ENCODE data around the gene WDFY4. TPM values are rescaled to one million over a fixed set of nuclear protein-coding genes. Genes with fewer than 3 reads are reported as not detected.
A peak's percentile ranks its signal among the peaks of the same experiment; 100 is the strongest.

The WDFY4 gene
- total RNA-seq, 2 experiments from 2014 or later: 0.08 TPM; not detected in 1

GRCh38 chr10:48800007-48800675 lies 115.5 kb downstream of the WDFY4 start:
- ChIA-PET POLR2A (no interaction called here), CTCF (interaction anchor here (1.0 kb wide), 1 partner anchor 142 kb away, joined by 3 read pairs; no protein-coding TSS in a partner anchor)
- H3K4me1 Mint-ChIP-seq: peaks cover 47% of the 10 kb centered on the region
- peaks cover 5% of the 10 kb centered on the region for H3K9me3 Mint-ChIP-seq
- peaks cover 9% of the 10 kb centered on the region for H3K36me3 Mint-ChIP-seq (ENCODE audit: low read depth)
- peak overlapping the region; percentile 6 for H3K4me3 Mint-ChIP-seq
- DNase-seq: peak; percentile 28
- peak overlapping the region; percentile 64 for H3K27ac Mint-ChIP-seq
- H3K27me3 Mint-ChIP-seq: peaks cover 9% of the 10 kb centered on the region

GRCh38 chr10:48801001-48801421 lies 116.3 kb downstream of the WDFY4 start:
- Mint-ChIP-seq H3K9me3 (peaks cover 5% of the 10 kb centered on the region), H3K4me1 (peaks cover 52% of the 10 kb centered on the region), H3K36me3 (ENCODE audit: low read depth) (peaks cover 9% of the 10 kb centered on the region), H3K27ac (peak overlapping the region; percentile 64), H3K27me3 (peaks cover 13% of the 10 kb centered on the region), H3K4me3 (no peak overlapping the region)
- DNase-seq: no peak
- ChIA-PET POLR2A (no interaction called here), CTCF (interaction anchor here (1.0 kb wide), 1 partner anchor 143 kb away, joined by 3 read pairs; no protein-coding TSS in a partner anchor)

- DNase-seq: no peak
- no peak overlapping the region for H3K27ac Mint-ChIP-seq
- no peak overlapping the region for H3K4me3 Mint-ChIP-seq
- peaks cover 7% of the 10 kb centered on the region for H3K27me3 Mint-ChIP-seq
- CTCF ChIA-PET: interaction anchor here (0.9 to 1.2 kb wide), 2 partner anchors 10 to 146 kb away, joined by 3 read pairs; no protein-coding TSS in a partner anchor
- H3K4me1 Mint-ChIP-seq: peaks cover 53% of the 10 kb centered on the region
- POLR2A ChIA-PET: interaction anchor here (1.2 kb wide), 1 partner anchor 10 kb away, joined by 4 read pairs; no protein-coding TSS in a partner anchor
- H3K9me3 Mint-ChIP-seq: peaks cover 5% of the 10 kb centered on the region
- H3K36me3 Mint-ChIP-seq (ENCODE audit: low read depth): peaks cover 9% of the 10 kb centered on the region
These were observed 118.0 kb downstream of the WDFY4 start for GRCh38 chr10:48802611-48803071.

DNA sequence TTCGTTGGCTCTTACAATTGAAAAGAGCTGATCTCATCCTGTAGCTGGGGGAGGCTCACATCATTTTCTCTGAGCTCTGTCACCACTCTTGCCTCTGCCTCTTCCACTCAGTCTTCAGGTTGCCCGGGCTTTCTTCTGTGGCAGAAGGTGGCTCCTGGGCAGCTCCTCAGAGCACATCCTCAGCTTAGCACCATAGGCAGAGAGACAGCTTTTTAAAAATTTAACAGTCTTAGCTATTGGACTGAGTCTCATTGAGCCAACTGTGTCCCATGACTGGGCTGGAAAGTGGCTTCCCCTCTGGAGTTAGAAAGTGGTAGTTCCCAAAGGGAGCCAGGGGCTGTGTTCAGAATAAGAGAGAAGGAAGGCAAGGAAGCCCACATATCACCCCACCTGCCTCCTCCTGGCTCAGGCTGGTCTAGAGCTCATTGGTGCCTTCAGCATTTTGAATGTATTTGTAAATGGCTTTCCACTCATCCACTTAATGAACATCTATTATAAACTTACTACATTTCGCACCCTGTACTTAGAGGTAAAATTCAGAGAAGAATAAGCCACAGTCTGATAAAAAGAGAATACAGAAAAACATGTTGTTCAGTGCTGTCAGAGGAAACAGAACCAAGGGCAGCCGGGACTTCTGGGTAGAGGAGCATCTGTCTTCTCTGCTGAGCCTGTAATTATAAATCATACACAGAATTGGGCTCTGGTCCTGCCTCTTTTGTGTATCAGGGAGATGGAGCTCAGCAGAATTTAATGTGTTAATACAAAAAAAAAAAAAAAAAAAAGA lies 119.3 kb downstream of the WDFY4 start:
- Mint-ChIP-seq H3K36me3 (ENCODE audit: low read depth) (peaks cover 9% of the 10 kb centered on the region), H3K9me3 (peaks cover 5% of the 10 kb centered on the region), H3K27ac (no peak overlapping the region), H3K4me1 (peaks cover 57% of the 10 kb centered on the region), H3K4me3 (no peak overlapping the region), H3K27me3 (peaks cover 6% of the 10 kb centered on the region)
- POLR2A ChIA-PET: interaction anchor here (1.3 kb wide), 1 partner anchor 12 kb away, joined by 3 read pairs; no protein-coding TSS in a partner anchor
- CTCF ChIA-PET: interaction anchor here (0.7 kb wide), 2 partner anchors 11 kb away, joined by 3 read pairs; no protein-coding TSS in a partner anchor
- DNase-seq: no peak

GRCh38 chr10:48804740-48805182 lies 120.1 kb downstream of the WDFY4 start:
- CTCF ChIA-PET: interaction anchor here (0.7 kb wide), 1 partner anchor 12 kb away, joined by 3 read pairs; no protein-coding TSS in a partner anchor
- H3K9me3 Mint-ChIP-seq: peaks cover 5% of the 10 kb centered on the region
- POLR2A ChIA-PET: no interaction called here
- no peak overlapping the region for H3K4me3 Mint-ChIP-seq
- H3K36me3 Mint-ChIP-seq (ENCODE audit: low read depth): peaks cover 9% of the 10 kb centered on the region
- H3K4me1 Mint-ChIP-seq: peaks cover 52% of the 10 kb centered on the region
- H3K27ac Mint-ChIP-seq: no peak overlapping the region
- peaks cover 6% of the 10 kb centered on the region for H3K27me3 Mint-ChIP-seq
- no peak for DNase-seq

DNA sequence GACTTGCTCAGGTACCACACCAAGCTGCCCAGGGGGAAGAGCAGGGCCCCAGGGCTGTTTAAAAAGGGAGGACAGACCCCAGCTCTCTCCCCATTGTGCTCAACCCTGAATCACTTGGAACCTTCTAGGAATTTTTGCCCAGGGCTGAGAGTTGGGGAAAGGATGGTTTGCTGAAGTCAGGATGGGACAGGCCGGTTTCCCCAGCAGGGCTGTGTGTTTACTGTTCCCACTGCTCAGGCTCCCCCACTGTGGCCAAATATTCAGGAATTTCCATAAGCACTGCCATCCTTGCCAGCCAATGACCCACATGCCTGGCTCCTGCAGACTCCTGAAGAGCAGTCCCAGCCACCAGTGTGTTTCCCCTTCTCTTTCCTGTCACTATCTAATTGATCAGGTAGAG lies 120.7 kb downstream of the WDFY4 start:
- ChIA-PET CTCF (no interaction called here), POLR2A (no interaction called here)
- no peak overlapping the region for H3K4me3 Mint-ChIP-seq
- H3K27ac Mint-ChIP-seq: no peak overlapping the region
- peaks cover 3% of the 10 kb centered on the region for H3K36me3 Mint-ChIP-seq (ENCODE audit: low read depth)
- peaks cover under 1% of the 10 kb centered on the region for H3K9me3 Mint-ChIP-seq
- peaks cover 46% of the 10 kb centered on the region for H3K4me1 Mint-ChIP-seq
- DNase-seq: no peak
- H3K27me3 Mint-ChIP-seq: peaks cover 6% of the 10 kb centered on the region

DNA sequence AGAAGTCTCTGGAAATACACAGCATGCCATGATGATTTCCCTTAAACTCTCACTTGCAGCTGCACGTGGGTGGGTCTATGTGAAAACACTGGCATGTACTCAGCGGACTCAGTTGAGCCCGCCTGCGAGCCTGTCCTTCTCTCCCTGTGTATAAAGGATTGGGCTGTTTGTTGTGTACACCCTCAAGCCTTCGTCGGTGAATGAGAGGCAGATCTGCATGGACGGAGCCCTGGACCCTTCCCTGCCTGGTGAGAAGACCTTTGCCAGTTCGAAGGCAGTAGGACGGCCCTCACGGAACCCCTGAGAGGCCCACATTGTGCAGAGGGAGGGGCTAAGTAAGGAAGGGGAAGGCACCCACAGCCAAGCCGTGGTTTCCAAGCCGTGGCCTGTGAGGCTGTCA lies 121.2 kb downstream of the WDFY4 start:
- no peak for DNase-seq
- no peak overlapping the region for H3K4me3 Mint-ChIP-seq
- peaks cover 2% of the 10 kb centered on the region for H3K36me3 Mint-ChIP-seq (ENCODE audit: low read depth)
- no peaks in the 10 kb centered on the region for H3K9me3 Mint-ChIP-seq
- peaks cover 6% of the 10 kb centered on the region for H3K27me3 Mint-ChIP-seq
- ChIA-PET CTCF (no interaction called here), POLR2A (no interaction called here)
- H3K27ac Mint-ChIP-seq: no peak overlapping the region
- H3K4me1 Mint-ChIP-seq: peaks cover 43% of the 10 kb centered on the region

- Mint-ChIP-seq H3K4me3 (no peak overlapping the region), H3K9me3 (no peaks in the 10 kb centered on the region), H3K36me3 (ENCODE audit: low read depth) (no peaks in the 10 kb centered on the region), H3K27ac (no peak overlapping the region), H3K4me1 (peaks cover 39% of the 10 kb centered on the region), H3K27me3 (peaks cover 6% of the 10 kb centered on the region)
- CTCF ChIA-PET: no interaction called here
- POLR2A ChIA-PET: no interaction called here
- no peak for DNase-seq
These were observed 121.7 kb downstream of the WDFY4 start for GRCh38 chr10:48806342-48806741.

DNA sequence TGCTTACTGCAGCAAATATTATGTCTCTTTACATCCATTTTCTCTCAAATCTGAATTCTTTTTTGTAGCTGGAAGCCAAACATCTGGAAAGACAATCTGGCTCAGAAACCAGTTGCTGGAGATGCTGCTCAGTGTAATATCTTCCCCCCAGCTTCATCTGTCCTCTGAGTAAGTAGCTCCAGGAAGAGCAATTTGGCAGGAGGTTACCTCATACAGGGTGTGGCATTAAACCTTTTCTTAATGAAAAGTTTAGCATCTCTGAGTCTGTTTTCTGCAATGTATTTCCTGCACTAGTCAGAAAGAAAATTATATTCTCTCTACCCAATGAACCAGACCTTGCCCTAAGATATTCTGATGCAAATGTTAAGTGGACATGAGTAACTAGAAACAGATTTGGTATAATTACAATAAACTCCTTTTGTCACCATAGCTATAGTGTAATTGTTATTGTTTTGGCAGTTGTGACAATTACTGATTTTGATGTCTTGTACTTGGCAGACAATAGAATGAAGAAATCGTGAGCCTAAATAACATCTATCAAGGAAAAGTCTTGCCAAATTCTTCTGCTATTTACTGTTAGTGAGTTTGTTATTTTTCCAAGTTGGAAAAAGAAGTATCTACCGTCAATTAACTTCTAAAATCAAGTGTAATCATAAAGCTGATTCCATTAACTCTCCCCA lies 123.3 kb downstream of the WDFY4 start:
- Mint-ChIP-seq H3K4me3 (no peak overlapping the region), H3K36me3 (ENCODE audit: low read depth) (no peaks in the 10 kb centered on the region), H3K27ac (no peak overlapping the region), H3K27me3 (peaks cover 12% of the 10 kb centered on the region), H3K9me3 (no peaks in the 10 kb centered on the region), H3K4me1 (peaks cover 24% of the 10 kb centered on the region)
- ChIA-PET CTCF (no interaction called here), POLR2A (no interaction called here)
- DNase-seq: no peak

DNA sequence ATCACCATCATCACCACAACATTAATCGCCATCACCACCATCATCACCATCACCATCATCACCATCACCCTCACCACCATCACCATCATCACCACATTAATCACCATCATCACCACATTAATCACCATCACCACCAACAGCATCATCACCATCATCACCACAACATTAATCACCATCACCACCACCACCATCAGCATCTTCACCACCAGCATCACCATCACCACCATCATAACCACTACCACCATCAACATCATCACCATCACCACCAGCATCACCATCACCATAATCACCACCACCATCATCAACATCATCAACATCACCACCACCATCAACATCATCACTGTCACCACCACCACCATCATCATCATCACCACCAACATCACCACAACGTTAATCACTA lies 124.6 kb downstream of the WDFY4 start:
- H3K27me3 Mint-ChIP-seq: peaks cover 15% of the 10 kb centered on the region
- DNase-seq: no peak
- no peaks in the 10 kb centered on the region for H3K9me3 Mint-ChIP-seq
- H3K4me1 Mint-ChIP-seq: peaks cover 19% of the 10 kb centered on the region
- H3K36me3 Mint-ChIP-seq (ENCODE audit: low read depth): no peaks in the 10 kb centered on the region
- H3K4me3 Mint-ChIP-seq: no peak overlapping the region
- ChIA-PET CTCF (no interaction called here), POLR2A (no interaction called here)
- no peak overlapping the region for H3K27ac Mint-ChIP-seq

- CTCF ChIA-PET: no interaction called here
These were observed 126.8 kb downstream of the WDFY4 start for GRCh38 chr10:48811461-48811860.

DNA sequence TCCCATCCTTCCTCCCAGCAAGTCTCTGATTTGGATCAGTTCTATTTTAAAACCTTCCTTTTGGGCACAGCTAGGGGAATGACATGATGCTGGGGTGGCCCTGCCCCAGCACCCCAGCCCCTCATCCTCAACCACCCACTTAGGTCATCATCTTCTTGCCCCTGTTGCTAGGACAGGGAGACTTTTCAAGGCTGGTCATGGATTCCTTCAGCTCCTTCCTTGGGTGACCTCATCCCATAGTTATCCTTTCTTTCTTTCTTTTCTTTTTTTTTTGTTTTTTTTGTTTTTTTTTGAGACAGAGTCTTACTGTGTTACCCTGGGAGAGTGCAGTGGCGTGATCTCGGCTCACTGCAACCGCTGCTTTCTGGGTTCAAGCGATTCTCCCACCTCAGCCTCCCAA lies 127.2 kb downstream of the WDFY4 start:
- Mint-ChIP-seq H3K36me3 (ENCODE audit: low read depth) (no peaks in the 10 kb centered on the region), H3K27me3 (peaks cover 21% of the 10 kb centered on the region), H3K4me3 (no peak overlapping the region), H3K9me3 (no peaks in the 10 kb centered on the region), H3K4me1 (peaks cover 5% of the 10 kb centered on the region), H3K27ac (no peak overlapping the region)
- DNase-seq: no peak
- POLR2A ChIA-PET: no interaction called here
- CTCF ChIA-PET: no interaction called here

More at GRCh38 chr10:48811461-48811860, 126.8 kb downstream of the WDFY4 start:
- Mint-ChIP-seq H3K27me3 (peaks cover 21% of the 10 kb centered on the region), H3K9me3 (no peaks in the 10 kb centered on the region), H3K4me3 (no peak overlapping the region), H3K4me1 (peaks cover 5% of the 10 kb centered on the region), H3K27ac (no peak overlapping the region), H3K36me3 (ENCODE audit: low read depth) (no peaks in the 10 kb centered on the region)
- POLR2A ChIA-PET: no interaction called here
- no peak for DNase-seq

DNA sequence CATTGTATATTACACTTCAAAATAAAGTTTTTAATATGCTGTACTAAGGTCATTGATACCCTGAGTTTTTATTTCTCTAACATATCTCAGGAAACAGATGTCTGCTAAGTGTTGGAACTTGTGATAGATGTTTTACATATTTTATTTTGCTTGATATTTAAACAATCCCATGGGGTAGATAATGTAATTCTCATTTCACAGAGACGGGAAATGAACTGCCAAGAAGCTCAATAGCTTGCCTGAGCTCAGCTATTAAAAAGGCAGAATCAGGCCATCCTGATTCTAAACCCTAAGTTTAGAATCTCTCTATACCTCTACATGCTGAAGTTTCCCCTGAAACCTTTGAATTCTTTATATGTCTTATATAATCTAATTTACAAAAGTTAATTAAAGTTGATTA lies 128.6 kb downstream of the WDFY4 start:
- Mint-ChIP-seq H3K27me3 (peaks cover 23% of the 10 kb centered on the region), H3K36me3 (ENCODE audit: low read depth) (no peaks in the 10 kb centered on the region), H3K4me1 (no peaks in the 10 kb centered on the region), H3K27ac (no peak overlapping the region), H3K9me3 (no peaks in the 10 kb centered on the region), H3K4me3 (no peak overlapping the region)
- POLR2A ChIA-PET: no interaction called here
- no peak for DNase-seq
- CTCF ChIA-PET: no interaction called here

Measured in activated CD4-positive, alpha-beta memory T cell treated with anti-CD3 and anti-CD28 coated beads, Interleukin-2, amount 10 ng/mL, durations not matched to agents 7 days and 5 days (primary cell).